BE2C (cell line): Measurements from ENCODE around the gene MEF2D.

Experiments used
- DNase-seq: peaks from one replicate; pipeline ENCODE4 v3.0.0-alpha.2; 2020
- H3K27me3 ChIP-seq: fragments of 250-450 bp; sonication (Bioruptor Pico); 2 replicates; pipeline ENCODE4 v1.5.1; 2020; ENCODE audit warnings: mild to moderate bottlenecking
- H3K36me3 ChIP-seq: fragments of 250-450 bp; sonication (Bioruptor Pico); 2 replicates; pipeline ENCODE4 v1.5.1; 2020; ENCODE audit warnings: mild to moderate bottlenecking
- H3K4me1 ChIP-seq: fragments of 250-450 bp; sonication (Bioruptor Pico); 2 replicates; pipeline ENCODE4 v1.5.1; 2020
- H3K4me3 ChIP-seq: 2 replicates; pipeline ENCODE4 v1.5.1; 2011; ENCODE audit warnings: low read depth, low read length
- H3K9me3 ChIP-seq: fragments of 250-450 bp; sonication (Bioruptor Pico); 2 replicates; pipeline ENCODE4 v1.5.1; 2020
- CTCF ChIP-seq: IDR thresholded peaks from 2 replicates; pipeline ENCODE4 v1.5.1; 2012; ENCODE audit warnings: mild to moderate bottlenecking, low read depth, low read length

The MEF2D gene

DNA sequence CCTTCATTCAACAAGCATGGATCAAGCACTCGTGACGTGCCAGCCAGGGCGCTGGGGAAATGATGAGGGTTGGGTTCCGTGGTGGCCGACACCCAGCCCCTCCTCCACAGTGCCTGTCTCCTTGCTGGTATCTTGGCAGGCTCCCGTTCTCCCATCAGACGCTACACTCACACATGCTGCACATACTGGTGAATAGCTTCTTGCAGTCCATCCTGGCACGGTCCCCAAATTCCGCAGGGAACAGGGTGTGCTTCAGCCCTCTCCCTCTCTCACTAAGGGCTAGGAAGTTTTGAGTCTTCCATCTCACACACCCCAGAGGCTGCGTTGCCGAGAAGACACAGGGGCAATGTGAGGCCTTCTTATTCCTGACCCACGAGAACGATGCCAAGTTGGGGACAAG, 10.1 kb upstream of the MEF2D start:
- no peaks in the 10 kb centered on the region for H3K36me3 ChIP-seq
- no peak for TF ChIP-seq CTCF
- no peaks in the 10 kb centered on the region for H3K27me3 ChIP-seq
- no peaks in the 10 kb centered on the region for H3K9me3 ChIP-seq
- 0 out of 2 replicates have a peak, but pooled peaks cover 3% of the 10 kb centered on the region for H3K4me1 ChIP-seq
- DNase-seq, result no peak
- H3K4me3 ChIP-seq, result no peak overlapping the region

- Histone ChIP-seq H3K4me1 (peaks cover 9% of the 10 kb centered on the region), H3K27me3 (no peaks in the 10 kb centered on the region), H3K9me3 (no peaks in the 10 kb centered on the region), H3K36me3 (no peaks in the 10 kb centered on the region), H3K4me3 (no peak overlapping the region)
- no peak for DNase-seq
- TF ChIP-seq CTCF, result no peak
These were observed 9.0 kb upstream of the MEF2D start for GRCh38 chr1:156509424-156510034.

GRCh38 chr1:156508955-156509234, 8.3 kb upstream of the MEF2D start:
- Histone ChIP-seq H3K4me3 (no peak overlapping the region), H3K9me3 (no peaks in the 10 kb centered on the region), H3K27me3 (no peaks in the 10 kb centered on the region), H3K36me3 (no peaks in the 10 kb centered on the region), H3K4me1 (peaks cover 16% of the 10 kb centered on the region)
- DNase-seq, result no peak
- no peak for TF ChIP-seq CTCF

DNA sequence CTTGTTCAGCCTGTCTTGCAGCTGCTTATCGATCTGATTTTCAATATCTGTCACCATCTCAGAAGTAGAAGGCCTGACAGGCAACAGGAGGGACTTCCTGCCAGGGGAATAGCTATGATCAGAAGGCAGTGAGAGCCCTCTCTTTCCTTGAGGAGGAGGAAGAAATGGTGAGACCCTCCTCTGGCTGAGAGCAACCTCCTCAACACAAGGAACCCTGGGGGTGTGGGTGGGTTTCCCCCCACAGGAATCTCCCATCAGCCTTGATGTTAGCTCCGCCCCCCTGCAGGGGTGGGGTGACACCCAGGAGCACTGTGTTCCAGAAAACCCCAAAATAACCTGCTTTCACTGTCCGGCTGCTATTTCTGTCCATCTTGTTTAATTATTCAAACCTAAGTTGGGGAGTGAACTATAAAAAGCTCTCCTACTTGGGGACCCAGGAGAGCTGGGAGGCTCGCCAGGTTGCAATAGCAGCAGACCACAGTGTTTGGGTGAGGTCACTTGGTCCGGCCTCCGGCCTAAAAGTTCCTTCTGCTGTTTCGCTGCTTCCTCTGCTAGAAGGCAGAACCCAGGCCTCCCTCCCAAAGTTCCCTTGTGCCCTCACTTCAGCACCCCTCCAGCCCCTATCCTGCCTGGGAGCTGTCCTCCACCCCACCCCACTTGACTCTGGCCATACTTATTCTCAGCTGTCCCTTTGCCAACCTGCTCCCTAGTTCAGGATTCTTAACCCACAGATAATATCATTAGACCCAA, 7.8 kb upstream of the MEF2D start:
- H3K36me3 ChIP-seq, result no peaks in the 10 kb centered on the region
- H3K4me3 ChIP-seq, result no peak overlapping the region
- peaks cover 20% of the 10 kb centered on the region for H3K4me1 ChIP-seq
- H3K9me3 ChIP-seq, result no peaks in the 10 kb centered on the region
- no peak for DNase-seq
- TF ChIP-seq CTCF, result no peak
- H3K27me3 ChIP-seq, result no peaks in the 10 kb centered on the region

GRCh38 chr1:156506450-156506849, 5.9 kb upstream of the MEF2D start:
- no peak for DNase-seq
- no peaks in the 10 kb centered on the region for H3K9me3 ChIP-seq
- no peaks in the 10 kb centered on the region for H3K27me3 ChIP-seq
- H3K4me1 ChIP-seq, result peaks cover 23% of the 10 kb centered on the region
- TF ChIP-seq CTCF, result no peak
- H3K36me3 ChIP-seq, result no peaks in the 10 kb centered on the region
- no peak overlapping the region for H3K4me3 ChIP-seq

DNA sequence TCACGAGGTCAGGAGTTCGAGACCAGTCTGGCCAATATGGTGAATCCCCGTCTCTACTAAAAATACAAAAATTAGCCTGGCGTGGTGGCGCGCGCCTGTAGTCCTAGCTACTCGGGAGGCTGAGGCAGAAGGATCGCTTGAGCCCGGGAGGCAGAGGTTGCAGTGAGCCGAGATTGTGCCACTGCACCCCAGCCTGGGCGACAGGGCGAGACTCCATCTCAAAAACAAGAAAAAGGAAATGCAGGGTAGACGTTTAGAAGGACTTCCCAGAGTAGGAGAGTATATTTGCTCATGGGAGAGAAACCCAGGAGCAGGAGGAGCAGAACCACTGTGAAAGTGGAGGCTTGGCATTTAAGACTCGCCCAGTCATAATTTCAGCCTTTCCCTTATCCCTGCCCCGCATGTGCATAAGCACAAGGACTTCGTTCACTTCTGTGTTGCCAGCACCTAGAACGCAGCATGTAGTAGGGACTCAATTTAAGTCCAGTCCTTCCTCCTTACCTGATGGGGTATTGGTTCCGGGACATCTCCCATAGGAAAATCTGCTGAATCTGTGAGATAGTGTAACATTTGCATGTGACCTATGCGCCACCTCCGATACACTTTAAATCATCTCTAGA, 5.2 kb upstream of the MEF2D start:
- no peak overlapping the region; the same call in 1 of the 2 replicates for H3K4me3 ChIP-seq
- H3K4me1 ChIP-seq, result peaks cover 23% of the 10 kb centered on the region
- no peak for TF ChIP-seq CTCF
- no peaks in the 10 kb centered on the region for H3K36me3 ChIP-seq
- no peaks in the 10 kb centered on the region for H3K27me3 ChIP-seq
- H3K9me3 ChIP-seq, result no peaks in the 10 kb centered on the region
- DNase-seq, result no peak
